ENCODE data around the gene TTI1.

GRCh38 chr20:38024496-38024895 is 8.8 kb downstream of the TTI1 start:
- TF ChIP-seq CTCF (IDR thresholded peaks at IDR 0.05): no peak
- no peak for TF ChIP-seq POLR2A (IDR thresholded peaks at IDR 0.05)
- no peak for TF ChIP-seq POLR2AphosphoS5 (IDR thresholded peaks at IDR 0.05)

All from gastroesophageal sphincter (tissue), 3 donors.